Fibroblast of lung (primary cell): ENCODE measurements around the gene WDR90. TPM values are rescaled to one million over a fixed set of nuclear protein-coding genes. Genes with fewer than 3 reads are reported as not detected.
A peak's percentile ranks its signal among the peaks of the same experiment; 100 is the strongest.

Experiments used
- DNase-seq, 2 donors: peaks; one replicate each; pipeline versions ENCODE4 v3.0.0 to v3.0.0-alpha.2; 2010; ENCODE audit warnings: low read depth in 2 of 2
- H2AFZ ChIP-seq: 2 replicates; pipeline ENCODE4 v1.5.1; 2012; ENCODE audit warnings: low read length, control low read depth, inconsistent platforms
- H3K27ac ChIP-seq: 2 replicates; pipeline ENCODE4 v1.5.1; 2011; ENCODE audit warnings: low read length, control low read depth; ENCODE audit not compliant: insufficient read depth
- H3K27me3 ChIP-seq: 2 replicates; pipeline ENCODE4 v1.5.1; 2011; ENCODE audit warnings: mild to moderate bottlenecking, low read length; ENCODE audit not compliant: control insufficient read depth, insufficient read depth
- H3K36me3 ChIP-seq: 2 replicates; pipeline ENCODE4 v1.5.1; 2011; ENCODE audit warnings: low read length; ENCODE audit not compliant: control insufficient read depth, insufficient read depth
- H3K4me1 ChIP-seq: 2 replicates; pipeline ENCODE4 v1.5.1; 2011; ENCODE audit warnings: low read length; ENCODE audit not compliant: control insufficient read depth, insufficient read depth; ENCODE audit errors: extremely low read depth
- H3K4me2 ChIP-seq: 2 replicates; pipeline ENCODE4 v1.5.1; 2011; ENCODE audit warnings: low read length, control low read depth; ENCODE audit not compliant: insufficient read depth; ENCODE audit errors: extremely low read depth
- H3K4me3 ChIP-seq, 4 experiments: fragments of 200-600 bp in 1 of 4; sonication (generic) in 1 of 4; replicated peaks in 1 of 4; 2 replicates each; pipeline ENCODE4 v1.5.1; 2011 to 2016; ENCODE audit warnings: low read length in 4 of 4, low read depth in 3 of 4, mild to moderate bottlenecking in 3 of 4, control low read depth in 2 of 4, inconsistent platforms in 1 of 4, mixed read lengths in 1 of 4; ENCODE audit not compliant: insufficient read depth in 1 of 4; ENCODE audit errors: control extremely low read depth in 1 of 4
- H3K79me2 ChIP-seq: 2 replicates; pipeline ENCODE4 v1.5.1; 2012; ENCODE audit warnings: mild to moderate bottlenecking, low read length, inconsistent platforms; ENCODE audit not compliant: control insufficient read depth, insufficient read depth
- H3K9ac ChIP-seq: 2 replicates; pipeline ENCODE4 v1.5.1; 2011; ENCODE audit warnings: mild to moderate bottlenecking, low read length, control low read depth; ENCODE audit not compliant: insufficient read depth
- H3K9me3 ChIP-seq: 2 replicates; pipeline ENCODE4 v1.5.1; 2012; ENCODE audit warnings: low read depth, low read length; ENCODE audit not compliant: control insufficient read depth, insufficient read depth
- H4K20me1 ChIP-seq: 2 replicates; pipeline ENCODE4 v1.5.1; 2011; ENCODE audit warnings: low read length; ENCODE audit not compliant: control insufficient read depth, insufficient read depth; ENCODE audit errors: extremely low read depth
- CTCF ChIP-seq, 2 donors: IDR thresholded peaks in 1 of 2; conservative IDR thresholded peaks in 1 of 2; 1 replicate in 1 of 2; 2 replicates in 1 of 2; pipeline ENCODE4 v1.5.1; 2011 to 2012; ENCODE audit warnings: low read length in 2 of 2, control low read depth in 1 of 2, inconsistent platforms in 1 of 2, low read depth in 1 of 2, mild to moderate bottlenecking in 1 of 2
- EZH2 ChIP-seq: IDR thresholded peaks from 2 replicates; pipeline ENCODE4 v1.5.1; 2012; ENCODE audit warnings: low read length, control low read depth, mild to moderate bottlenecking; ENCODE audit errors: missing control alignments
- polyA plus RNA-seq, 2 donors: library from polyadenylated mRNA; depleted of rRNA in 1 of 2; stranded (reverse) in 1 of 2; unstranded in 1 of 2; fragments of >200 nt; gene quantifications; 2 replicates each; pipeline ENCODE4 v1.2.1, GENCODE V29; 2011 to 2012; ENCODE audit warnings: missing spikeins in 1 of 2
- total RNA-seq: library from RNA; depleted of rRNA; stranded (reverse); fragments of >200 nt; gene quantifications from 2 replicates; pipeline ENCODE4 v1.2.1, GENCODE V29; 2014

WDR90 gene
- total and polyA plus RNA-seq, 2 donors (not counting 1 experiment from before 2014, with no cell fraction given): 2.9 to 4.8 TPM

- Histone ChIP-seq H4K20me1 (no peaks in the 10 kb centered on the region), H3K9me3 (no peaks in the 10 kb centered on the region), H3K36me3 (peaks cover 20% of the 10 kb centered on the region), H3K4me2 (peak overlapping the region; percentile 75), H3K27ac (peak overlapping the region; percentile 67), H2AFZ (peak overlapping the region; percentile 69), H3K27me3 (no peaks in the 10 kb centered on the region), H3K9ac (peak overlapping the region; percentile 23), H3K4me3 (peak overlapping the region; percentile 43 to 57 (median 45)), H3K79me2 (peaks cover 31% of the 10 kb centered on the region), H3K4me1 (peaks cover 23% of the 10 kb centered on the region)
- peak; percentile 45 to 56 for DNase-seq
- TF ChIP-seq EZH2 (no peak), CTCF (conservative IDR thresholded peaks at IDR 0.05 in 1 of 2, IDR thresholded peaks at IDR 0.05 in 1 of 2; ENCODE audit: low read depth in 1 of 2, low read length in 2 of 2) (no peak)
Observed at GRCh38 chr16:678858-679813, 30.0 kb downstream of the WDR90 start.

GRCh38 chr16:679814-680624 is 30.9 kb downstream of the WDR90 start, which contains the start of gene STUB1:
Gene STUB1, plus strand, starts transcription at chr16:680410. Its CDS starts 116 bp downstream, at chr16:680526.
- H2AFZ ChIP-seq: peak within 1 kb of the TSS; percentile 73

More at GRCh38 chr16:679814-680624, 30.9 kb downstream of the WDR90 start, which contains the start of gene STUB1:
- Histone ChIP-seq H3K79me2 (peaks cover 31% of the 10 kb centered on the region), H4K20me1 (no peaks in the 10 kb centered on the region), H3K9me3 (no peaks in the 10 kb centered on the region), H3K9ac (peak within 1 kb of the TSS; percentile 78), H3K4me1 (peaks cover 22% of the 10 kb centered on the region), H3K4me3 (peak within 1 kb of the TSS; percentile 72 to 88 (median 85)), H3K27ac (peak within 1 kb of the TSS; percentile 73), H3K4me2 (peak within 1 kb of the TSS; percentile 99), H3K36me3 (peaks cover 22% of the 10 kb centered on the region), H3K27me3 (no peaks in the 10 kb centered on the region)
- TF ChIP-seq EZH2: no peak
- no peak for TF ChIP-seq CTCF (conservative IDR thresholded peaks at IDR 0.05 in 1 of 2, IDR thresholded peaks at IDR 0.05 in 1 of 2; ENCODE audit: low read depth in 1 of 2, low read length in 2 of 2)
- DNase-seq: peak; percentile 78 to 86
